Esophagus squamous epithelium (tissue), 4 donors: ENCODE measurements around the gene ZNF26.

ENCODE experiments used
- CTCF ChIP-seq, 6 experiments: fragments of 450-650 bp in 4 of 6; fragments of 200-600 bp in 2 of 6; sonication (generic) in 2 of 6; IDR thresholded peaks; one replicate each; pipeline ENCODE4 v1.5.1; 2016 to 2019; ENCODE audit warnings: antibody characterized with exemption in 6 of 6, mild to moderate bottlenecking in 4 of 6, moderate library complexity in 4 of 6
- POLR2A ChIP-seq, 4 donors: fragments of 450-650 bp; IDR thresholded peaks; one replicate each; pipeline ENCODE4 v1.6.1; 2017; ENCODE audit warnings: antibody characterized with exemption in 4 of 4, mild to moderate bottlenecking in 4 of 4, moderate library complexity in 3 of 4

- TF ChIP-seq CTCF (IDR thresholded peaks at IDR 0.05): no peak
- TF ChIP-seq POLR2A (IDR thresholded peaks at IDR 0.05): no peak
Observed at GRCh38 chr12:132945806-132946205, 40.4 kb upstream of the ZNF26 start.
